HepG2 (cell line): ENCODE results near the gene SRP72. TPM values are rescaled to one million over a fixed set of nuclear protein-coding genes. Genes with fewer than 3 reads are reported as not detected.

Source experiments
- ARID3A ChIP-seq: IDR thresholded peaks from 2 replicates; pipeline ENCODE4 v1.6.1; 2012; ENCODE audit warnings: low read depth, low read length, improper control_type of control experiment
- E2F1 ChIP-seq: sonication (generic); formaldehyde crosslinking; IDR thresholded peaks from 2 replicates; pipeline ENCODE4 v1.5.0; 2020; ENCODE audit warnings: missing genetic modification reagents
- HOXD1 ChIP-seq: sonication (generic); formaldehyde crosslinking; IDR thresholded peaks from 2 replicates; pipeline ENCODE4 v1.5.0; 2020; ENCODE audit warnings: missing genetic modification reagents
- KLF11 ChIP-seq: IDR thresholded peaks from 2 replicates; pipeline ENCODE4 v1.6.1; 2016; ENCODE audit warnings: missing compliant biosample characterization
- KLF6 ChIP-seq: IDR thresholded peaks from 2 replicates; pipeline ENCODE4 v1.8.0; 2016; ENCODE audit warnings: missing biosample characterization, missing genetic modification reagents
- NCOA2 ChIP-seq: sonication (generic); formaldehyde crosslinking; IDR thresholded peaks from 2 replicates; pipeline ENCODE4 v1.8.0; 2022; ENCODE audit warnings: inconsistent platforms
- RFX5 ChIP-seq: IDR thresholded peaks from 2 replicates; pipeline ENCODE4 v1.6.1; 2011; ENCODE audit warnings: low read depth, low read length, improper control_type of control experiment
- THAP8 ChIP-seq: sonication (generic); formaldehyde crosslinking; IDR thresholded peaks from 2 replicates; pipeline ENCODE4 v1.5.1; 2020; ENCODE audit warnings: missing genetic modification reagents, mild to moderate bottlenecking, borderline replicate concordance
- WIZ ChIP-seq: sonication (generic); formaldehyde crosslinking; IDR thresholded peaks from 2 replicates; pipeline ENCODE4 v1.5.1; 2020; ENCODE audit warnings: mild to moderate bottlenecking, missing genetic modification reagents
- XBP1 ChIP-seq: sonication (generic); formaldehyde crosslinking; IDR thresholded peaks from 2 replicates; pipeline ENCODE4 v1.5.0; 2020; ENCODE audit warnings: missing genetic modification reagents
- ZNF205 ChIP-seq: IDR thresholded peaks from 2 replicates; pipeline ENCODE4 v1.6.1; 2018; ENCODE audit warnings: missing biosample characterization, missing genetic modification reagents
- ZNF280B ChIP-seq: sonication (generic); formaldehyde crosslinking; IDR thresholded peaks from 2 replicates; pipeline ENCODE4 v1.5.0; 2020; ENCODE audit warnings: missing genetic modification reagents, mild to moderate bottlenecking, borderline replicate concordance
- ZNF326 ChIP-seq: sonication (generic); formaldehyde crosslinking; IDR thresholded peaks from 2 replicates; pipeline ENCODE4 v1.4.0; 2020; ENCODE audit warnings: missing genetic modification reagents, borderline replicate concordance
- ZNF362 ChIP-seq: sonication (generic); formaldehyde crosslinking; IDR thresholded peaks from 2 replicates; pipeline ENCODE4 v1.4.0; 2020; ENCODE audit warnings: missing genetic modification reagents, mild to moderate bottlenecking, borderline replicate concordance
- ZNF367 ChIP-seq: sonication (generic); formaldehyde crosslinking; IDR thresholded peaks from 2 replicates; pipeline ENCODE4 v1.4.0; 2020; ENCODE audit warnings: missing genetic modification reagents, borderline replicate concordance
- ZNF441 ChIP-seq: sonication (generic); formaldehyde crosslinking; IDR thresholded peaks from 2 replicates; pipeline ENCODE4 v1.7.0; 2021; ENCODE audit warnings: missing genetic modification reagents, borderline replicate concordance
- ZNF547 ChIP-seq: sonication (generic); formaldehyde crosslinking; IDR thresholded peaks from 2 replicates; pipeline ENCODE4 v1.5.1; 2020; ENCODE audit warnings: mild to moderate bottlenecking, missing genetic modification reagents
- ZNF572 ChIP-seq: sonication (generic); formaldehyde crosslinking; IDR thresholded peaks from 2 replicates; pipeline ENCODE4 v1.5.1; 2020; ENCODE audit warnings: mild to moderate bottlenecking, missing genetic modification reagents
- ZNF670 ChIP-seq: sonication (generic); formaldehyde crosslinking; IDR thresholded peaks from 2 replicates; pipeline ENCODE4 v1.8.0; 2022; ENCODE audit warnings: mild to moderate bottlenecking, missing genetic modification reagents, borderline replicate concordance
- ZNF691 ChIP-seq: sonication (generic); formaldehyde crosslinking; IDR thresholded peaks from 2 replicates; pipeline ENCODE4 v1.4.0; 2020; ENCODE audit warnings: missing genetic modification reagents, low read depth, mild to moderate bottlenecking, borderline replicate concordance
- ZNF841 ChIP-seq: sonication (generic); formaldehyde crosslinking; IDR thresholded peaks from 2 replicates; pipeline ENCODE4 v1.8.1; 2023; ENCODE audit warnings: missing genetic modification reagents, borderline replicate concordance
- polyA plus RNA-seq, 8 experiments: library from polyadenylated mRNA; depleted of rRNA in 3 of 8; stranded (reverse) in 7 of 8; unstranded in 1 of 8; fragments of >200 nt; fragmentation: Illumina TruSeq in 4 of 8; extraction: Trizol in 4 of 8; gene quantifications; 2 replicates each; pipeline versions ENCODE4 v1.2.1 to v1.2.3, GENCODE V29; 2011 to 2016; ENCODE audit warnings: low read depth in 4 of 8, missing spikeins in 1 of 8, mixed read lengths in 1 of 8; ENCODE audit not compliant: insufficient read depth in 1 of 8
- total RNA-seq, 5 experiments: library from RNA; depleted of rRNA; stranded (reverse); fragments of >200 nt; fragmentation: Illumina TruSeq; extraction: Trizol; gene quantifications; 2 replicates each; pipeline ENCODE4 v1.2.3, GENCODE V29; 2016; ENCODE audit warnings: low read depth in 1 of 5

The SRP72 gene
- total and polyA plus RNA-seq, 2 of the 13 experiments (the other 11 are each of a cell fraction or from before 2014, with no cell fraction given), result 64.9 to 75.6 TPM

GRCh38 chr4:56435140-56435926, 32.1 kb upstream of the SRP72 start, which contains the start of gene PPAT (continued):
- TF ChIP-seq ZNF280B (CRISPR knock-in tag) (no peak; the same call in 1 of the 2 replicates), ZNF547 (CRISPR knock-in tag) (peak; percentile 81), ZNF670 (peak; percentile 57; the same call in 1 of the 2 replicates), ZNF326 (no peak), ZNF572 (CRISPR knock-in tag) (no peak; the same call in 1 of the 2 replicates), NCOA2 (CRISPR knock-in tag) (peak; percentile 34; the same call in 1 of the 2 replicates), XBP1 (no peak), RFX5 (no peak), ZNF441 (CRISPR knock-in tag) (peak; percentile 64; the same call in 1 of the 2 replicates), E2F1 (CRISPR knock-in tag) (no peak), THAP8 (peak; percentile 35; the same call in 1 of the 2 replicates), ZNF362 (CRISPR knock-in tag) (peak; percentile 52; the same call in 1 of the 2 replicates), HOXD1 (CRISPR knock-in tag) (0 out of 2 replicates have a peak, but pooled peaks have one; percentile 38), KLF11 (CRISPR knock-in tag) (no peak), ZNF205 (no peak), ARID3A (peak; percentile 19; the same call in 1 of the 2 replicates), KLF6 (peak; percentile 67; the same call in 1 of the 2 replicates), ZNF841 (CRISPR knock-in tag) (no peak), ZNF691 (CRISPR knock-in tag) (0 out of 2 replicates have a peak, but pooled peaks have one; percentile 26), ZNF367 (CRISPR knock-in tag) (no peak), WIZ (CRISPR knock-in tag) (no peak)
